CD14-positive monocyte (primary cell): ENCODE measurements around the gene GRIK5. TPM values are rescaled to one million over a fixed set of nuclear protein-coding genes. Genes with fewer than 3 reads are reported as not detected.
A peak's percentile ranks its signal among the peaks of the same experiment; 100 is the strongest.

Source experiments
- DNase-seq, 3 donors: peaks; one replicate each; pipeline ENCODE4 v3.0.0-alpha.2; 2011 to 2022
- H2AFZ ChIP-seq: 2 replicates; pipeline ENCODE4 v1.6.0; 2012; ENCODE audit warnings: mild to moderate bottlenecking, low read depth, low read length, inconsistent platforms; ENCODE audit not compliant: insufficient read depth, poor library complexity, severe bottlenecking
- H3K27ac ChIP-seq, 2 donors: 1 replicate in 1 of 2; 2 replicates in 1 of 2; pipeline ENCODE4 v1.5.1; 2012 to 2013; ENCODE audit warnings: low read length in 2 of 2, control low read depth in 1 of 2, inconsistent platforms in 1 of 2, low read depth in 1 of 2, mild to moderate bottlenecking in 1 of 2
- H3K27me3 ChIP-seq, 2 donors: one replicate each; pipeline versions ENCODE4 v1.6.0 to v1.6.1; 2011 to 2013; ENCODE audit warnings: low read length in 2 of 2; ENCODE audit not compliant: control insufficient read depth in 2 of 2, insufficient read depth in 2 of 2
- H3K36me3 ChIP-seq, 2 donors: replicated peaks in 1 of 2; 1 replicate in 1 of 2; 2 replicates in 1 of 2; pipeline versions ENCODE4 v1.5.1 to v1.6.1; 2012 to 2013; ENCODE audit warnings: low read length in 2 of 2, control low read depth in 1 of 2, inconsistent platforms in 1 of 2, mild to moderate bottlenecking in 1 of 2; ENCODE audit not compliant: insufficient read depth in 2 of 2, control insufficient read depth in 1 of 2
- H3K4me1 ChIP-seq, 2 donors: 1 replicate in 1 of 2; 2 replicates in 1 of 2; pipeline versions ENCODE4 v1.5.1 to v1.6.1; 2012 to 2013; ENCODE audit warnings: low read length in 2 of 2, control low read depth in 1 of 2, inconsistent platforms in 1 of 2, mild to moderate bottlenecking in 1 of 2, moderate library complexity in 1 of 2; ENCODE audit not compliant: insufficient read depth in 2 of 2, control insufficient read depth in 1 of 2
- H3K4me2 ChIP-seq: replicated peaks from 2 replicates; pipeline ENCODE3; 2012; ENCODE audit warnings: low read length, moderate library complexity, mild to moderate bottlenecking; ENCODE audit not compliant: poor library complexity, severe bottlenecking; ENCODE audit errors: extremely low read depth
- H3K4me3 ChIP-seq, 3 experiments: fragments of 200-600 bp in 1 of 3; sonication (generic) in 1 of 3; replicated peaks in 1 of 3; 1 replicate in 2 of 3; 2 replicates in 1 of 3; pipeline ENCODE4 v1.5.1; 2011 to 2013; ENCODE audit warnings: low read length in 3 of 3, mild to moderate bottlenecking in 3 of 3, control low read depth in 2 of 3, low read depth in 2 of 3, inconsistent platforms in 1 of 3, moderate library complexity in 1 of 3
- H3K79me2 ChIP-seq: 2 replicates; pipeline ENCODE4 v1.6.0; 2012; ENCODE audit warnings: mild to moderate bottlenecking, control low read depth, inconsistent platforms, low read length, moderate library complexity; ENCODE audit not compliant: insufficient read depth
- H3K9ac ChIP-seq: 2 replicates; pipeline ENCODE4 v1.6.0; 2017; ENCODE audit warnings: low read length, mild to moderate bottlenecking; ENCODE audit not compliant: insufficient read depth, poor library complexity, severe bottlenecking
- H3K9me3 ChIP-seq, 2 donors: replicated peaks in 1 of 2; 1 replicate in 1 of 2; 2 replicates in 1 of 2; pipeline versions ENCODE4 v1.5.1 to v1.6.1; 2012 to 2013; ENCODE audit warnings: low read length in 2 of 2, control low read depth in 1 of 2; ENCODE audit not compliant: control insufficient read depth in 1 of 2, insufficient read depth in 1 of 2
- H4K20me1 ChIP-seq: 2 replicates; pipeline ENCODE4 v1.6.0; 2012; ENCODE audit warnings: mild to moderate bottlenecking, low read length, control low read depth, moderate library complexity; ENCODE audit not compliant: insufficient read depth
- H3K27ac Mint-ChIP-seq, 7 donors: one replicate each; pipeline ENCODE4 v1.8.0; 2020; ENCODE audit warnings: mild to moderate bottlenecking in 7 of 7, mixed read lengths in 7 of 7, moderate library complexity in 6 of 7, inconsistent platforms in 2 of 7
- H3K27me3 Mint-ChIP-seq, 3 donors: one replicate each; pipeline ENCODE4 v1.8.0; 2021 to 2022; ENCODE audit warnings: low read depth in 3 of 3, mild to moderate bottlenecking in 3 of 3, mixed read lengths in 3 of 3, moderate library complexity in 3 of 3, inconsistent platforms in 1 of 3
- H3K36me3 Mint-ChIP-seq, 2 donors: one replicate each; pipeline ENCODE4 v1.8.0; 2020; ENCODE audit warnings: mixed read lengths in 2 of 2, inconsistent platforms in 1 of 2, mild to moderate bottlenecking in 1 of 2
- H3K4me1 Mint-ChIP-seq: one replicate; pipeline ENCODE4 v1.8.0; 2020; ENCODE audit warnings: mild to moderate bottlenecking, mixed read lengths
- H3K4me3 Mint-ChIP-seq, 2 donors: one replicate each; pipeline ENCODE4 v1.8.0; 2020; ENCODE audit warnings: mild to moderate bottlenecking in 2 of 2, mixed read lengths in 2 of 2, moderate library complexity in 1 of 2
- H3K9me3 Mint-ChIP-seq, 7 donors: one replicate each; pipeline ENCODE4 v1.8.0; 2020 to 2022; ENCODE audit warnings: mixed read lengths in 7 of 7, mild to moderate bottlenecking in 6 of 7, moderate library complexity in 6 of 7, inconsistent platforms in 2 of 7
- WGBS: methylation state at CpG from one replicate; pipeline ENCODE4 v1.1.5; 2013; ENCODE audit warnings: missing lambda C conversion rate; ENCODE audit not compliant: insufficient coverage; 5-methylcytosine and 5-hydroxymethylcytosine counted together
- intact Hi-C, 2 donors: fragments of 100-400 bp; cut with micrococcal nuclease; formaldehyde crosslinking; loops; one replicate each; pipeline versions ENCODE4 v1.15.0 to v1.15.1; 2023
- polyA plus RNA-seq, 3 donors: library from polyadenylated mRNA; depleted of rRNA in 1 of 3; unstranded in 2 of 3; stranded (reverse) in 1 of 3; fragments of 300-500 nt in 2 of 3; fragments of >200 nt in 1 of 3; fragmentation: Illumina TruSeq in 2 of 3; gene quantifications; 1 replicate in 2 of 3; 2 replicates in 1 of 3; pipeline ENCODE4 v1.2.3, GENCODE V29; 2012 to 2021
- TF ChIP-seq, protein P1 (sequence below): fragments of 200-600 bp; IDR thresholded peaks from one replicate; pipeline ENCODE4 v1.8.0; 2022; ENCODE audit warnings: antibody characterized with exemption, mild to moderate bottlenecking

Gene GRIK5
- polyA plus RNA-seq, 3 donors: 0.12 to 0.28 TPM; not detected in 1

DNA sequence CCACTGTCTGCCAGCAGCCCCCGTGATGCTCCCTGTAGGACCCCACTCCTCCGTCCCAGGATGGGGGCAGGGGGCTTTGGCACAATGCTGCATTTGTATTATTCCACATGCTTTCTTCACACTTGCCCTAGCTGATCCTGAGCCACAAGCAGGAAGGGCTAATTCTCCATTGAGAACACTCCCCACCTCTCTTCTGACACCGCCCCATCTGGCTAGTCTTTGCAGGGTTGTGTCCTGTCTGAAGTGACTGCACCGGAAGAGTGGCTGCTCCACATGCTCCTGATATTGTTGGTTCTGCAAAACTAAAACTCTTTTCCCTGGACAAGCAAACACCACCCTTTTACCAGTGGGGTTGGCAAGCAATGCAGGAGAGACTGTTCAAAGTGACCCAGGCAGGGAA lies 23.9 kb upstream of the GRIK5 start:
- DNase-seq: no peak
- peaks cover 73 to 85% of the 10 kb centered on the region in 2 donors for H3K36me3 ChIP-seq
- H3K27me3 Mint-ChIP-seq: peaks cover 0 to 3% (median 0%) of the 10 kb centered on the region in 3 donors
- H3K27me3 ChIP-seq: no peaks in the 10 kb centered on the region
- H3K4me1 Mint-ChIP-seq: peaks cover 23% of the 10 kb centered on the region
- peaks cover 14 to 17% of the 10 kb centered on the region in 2 donors for H3K4me1 ChIP-seq
- no peak overlapping the region for H3K4me3 Mint-ChIP-seq
- no peak overlapping the region for H3K4me2 ChIP-seq
- H3K79me2 ChIP-seq: no peaks in the 10 kb centered on the region
- H3K27ac ChIP-seq: no peak overlapping the region
- 97% methylated on average over 4 of the region's 4 CpGs for WGBS
- peak overlapping the region in 3 of 7 donors; percentile 18 to 60 (median 50) for H3K27ac Mint-ChIP-seq
- intact Hi-C loops: no loop called here
- H3K4me3 ChIP-seq: no peak overlapping the region
- TF ChIP-seq, protein P1, sequence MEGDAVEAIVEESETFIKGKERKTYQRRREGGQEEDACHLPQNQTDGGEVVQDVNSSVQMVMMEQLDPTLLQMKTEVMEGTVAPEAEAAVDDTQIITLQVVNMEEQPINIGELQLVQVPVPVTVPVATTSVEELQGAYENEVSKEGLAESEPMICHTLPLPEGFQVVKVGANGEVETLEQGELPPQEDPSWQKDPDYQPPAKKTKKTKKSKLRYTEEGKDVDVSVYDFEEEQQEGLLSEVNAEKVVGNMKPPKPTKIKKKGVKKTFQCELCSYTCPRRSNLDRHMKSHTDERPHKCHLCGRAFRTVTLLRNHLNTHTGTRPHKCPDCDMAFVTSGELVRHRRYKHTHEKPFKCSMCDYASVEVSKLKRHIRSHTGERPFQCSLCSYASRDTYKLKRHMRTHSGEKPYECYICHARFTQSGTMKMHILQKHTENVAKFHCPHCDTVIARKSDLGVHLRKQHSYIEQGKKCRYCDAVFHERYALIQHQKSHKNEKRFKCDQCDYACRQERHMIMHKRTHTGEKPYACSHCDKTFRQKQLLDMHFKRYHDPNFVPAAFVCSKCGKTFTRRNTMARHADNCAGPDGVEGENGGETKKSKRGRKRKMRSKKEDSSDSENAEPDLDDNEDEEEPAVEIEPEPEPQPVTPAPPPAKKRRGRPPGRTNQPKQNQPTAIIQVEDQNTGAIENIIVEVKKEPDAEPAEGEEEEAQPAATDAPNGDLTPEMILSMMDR: no peak
- H3K9me3 ChIP-seq: no peaks in the 10 kb centered on the region
- peaks cover 96% of the 10 kb centered on the region for H4K20me1 ChIP-seq
- no peak overlapping the region for H3K9ac ChIP-seq
- H3K9me3 Mint-ChIP-seq: no peaks in the 10 kb centered on the region
- peaks cover 68 to 86% of the 10 kb centered on the region in 2 donors for H3K36me3 Mint-ChIP-seq
- H2AFZ ChIP-seq: no peak overlapping the region

DNA sequence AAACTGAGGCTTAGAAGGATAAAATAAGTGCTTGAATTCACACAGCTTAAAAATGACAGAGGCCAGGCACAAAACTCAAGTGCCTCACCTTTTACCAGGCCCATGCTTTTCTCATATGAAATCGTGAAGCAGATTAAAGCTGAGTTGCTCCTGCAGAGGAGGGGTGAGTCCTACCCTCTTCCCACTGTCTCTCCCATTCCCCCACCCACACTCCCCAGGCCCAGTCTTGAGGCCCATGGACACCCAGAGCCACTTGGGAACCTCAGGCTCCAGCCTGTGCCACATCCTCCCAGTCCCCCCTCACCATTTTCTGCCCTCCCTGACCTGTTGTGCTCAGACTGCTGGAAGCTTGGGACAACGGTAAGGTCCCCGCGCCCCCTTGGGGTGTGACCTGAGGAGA lies 23.5 kb upstream of the GRIK5 start:
- Histone ChIP-seq H3K4me2 (no peak overlapping the region), H3K27me3 (no peaks in the 10 kb centered on the region), H2AFZ (no peak overlapping the region), H3K4me3 (no peak overlapping the region), H3K4me1 (peaks cover 14 to 17% of the 10 kb centered on the region in 2 donors), H3K9ac (no peak overlapping the region), H4K20me1 (peaks cover 96% of the 10 kb centered on the region), H3K27ac (no peak overlapping the region), H3K36me3 (peaks cover 69 to 81% of the 10 kb centered on the region in 2 donors), H3K79me2 (no peaks in the 10 kb centered on the region), H3K9me3 (no peaks in the 10 kb centered on the region)
- H3K4me1 Mint-ChIP-seq: peaks cover 26% of the 10 kb centered on the region
- peak overlapping the region in 3 of 7 donors; percentile 6 to 18 (median 15) for H3K27ac Mint-ChIP-seq
- no peak overlapping the region for H3K4me3 Mint-ChIP-seq
- no peak for DNase-seq
- peaks cover 64 to 82% of the 10 kb centered on the region in 2 donors for H3K36me3 Mint-ChIP-seq
- intact Hi-C loops: no loop called here
- TF ChIP-seq, protein P1: no peak
- WGBS: 90% methylated on average over 2 of the region's 4 CpGs
- H3K27me3 Mint-ChIP-seq: peaks cover 0 to 3% (median 0%) of the 10 kb centered on the region in 3 donors
- H3K9me3 Mint-ChIP-seq: no peaks in the 10 kb centered on the region
